ENCODE measurements around the gene BTN3A1.
"Not testable (repeated sequence)": the region's sequence is repeated elsewhere in the genome, so short reads cannot be mapped to it uniquely, and the experiment has no call there.

Gene BTN3A1

GRCh38 chr6:26414281-26414680, 12.2 kb downstream of the BTN3A1 start:
- no peak for DNase-seq (ENCODE audit: low read depth, low spot score)

DNA sequence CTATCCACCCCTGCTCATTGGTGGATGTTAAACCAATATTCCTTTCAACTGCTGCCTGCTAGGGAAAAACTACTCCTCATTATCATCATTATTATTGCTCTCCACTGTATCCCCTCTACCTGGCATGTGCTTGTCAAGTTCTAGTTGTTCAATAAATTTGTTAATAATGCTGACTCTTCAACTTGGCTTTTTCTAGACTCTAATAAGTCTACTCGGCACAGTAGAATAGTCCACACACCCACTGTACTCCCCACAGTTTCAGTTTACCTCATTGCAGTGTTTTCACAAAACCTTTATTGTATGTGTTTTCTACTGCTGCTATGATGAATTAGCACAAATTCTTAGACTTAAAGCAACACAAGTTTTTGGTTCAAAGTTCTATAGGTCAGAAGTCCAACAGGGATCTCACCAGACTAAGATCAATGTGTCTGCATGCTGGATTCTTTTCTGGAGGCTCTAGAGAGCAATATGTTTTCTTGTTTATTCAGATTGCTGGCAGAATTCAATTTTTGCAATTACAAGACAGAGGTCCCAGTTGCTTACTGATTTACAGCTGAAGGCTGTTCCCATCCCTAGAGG, 13.1 kb downstream of the BTN3A1 start:
- DNase-seq (ENCODE audit: low read depth, low spot score): no peak

DNA sequence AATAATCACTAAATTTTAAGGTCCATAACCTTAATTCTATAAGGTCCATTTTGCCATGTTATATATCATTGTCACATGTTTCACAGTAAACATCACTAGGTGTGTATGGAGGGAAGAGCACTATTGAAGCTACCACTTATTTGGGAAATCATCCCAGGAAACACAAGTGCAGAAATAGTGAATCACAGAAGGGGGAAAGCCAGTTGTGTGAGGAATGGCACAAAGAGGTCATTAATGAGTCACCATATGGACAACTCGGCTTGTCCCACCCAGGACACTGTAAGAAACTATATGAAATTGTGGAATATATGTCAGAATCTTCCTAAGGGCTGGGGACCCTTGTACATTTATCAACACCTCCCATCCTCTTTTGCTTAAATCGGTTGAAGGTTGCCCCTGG, 13.7 kb downstream of the BTN3A1 start:
- no peak for DNase-seq (ENCODE audit: low read depth, low spot score)

- no peak for DNase-seq (ENCODE audit: low read depth, low spot score)
Observed at GRCh38 chr6:26416288-26416687, 14.2 kb downstream of the BTN3A1 start.

- not testable (repeated sequence) for DNase-seq (ENCODE audit: low read depth, low spot score)
Observed at GRCh38 chr6:26418077-26418476, 16.0 kb downstream of the BTN3A1 start.

DNA sequence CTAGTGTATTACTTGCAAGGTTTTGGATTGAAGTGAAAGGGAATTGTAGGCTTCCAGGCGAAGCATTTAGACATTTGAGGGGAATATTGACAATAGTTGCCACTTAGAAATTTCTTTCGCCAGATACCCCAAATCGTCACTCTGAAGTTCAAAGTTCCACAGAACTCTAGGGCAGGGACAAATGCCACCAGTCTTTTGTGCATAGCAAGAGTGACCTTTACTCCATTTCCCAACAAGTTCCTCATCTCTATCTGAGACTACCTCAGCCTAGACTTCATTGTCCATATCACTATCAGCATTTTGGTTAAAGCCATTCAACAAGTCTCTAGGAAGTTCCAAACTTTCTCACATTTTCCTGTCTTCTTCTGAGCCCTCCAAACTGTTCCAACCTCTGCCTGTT, 16.7 kb downstream of the BTN3A1 start:
- DNase-seq (ENCODE audit: low read depth, low spot score): not testable (repeated sequence)

DNA sequence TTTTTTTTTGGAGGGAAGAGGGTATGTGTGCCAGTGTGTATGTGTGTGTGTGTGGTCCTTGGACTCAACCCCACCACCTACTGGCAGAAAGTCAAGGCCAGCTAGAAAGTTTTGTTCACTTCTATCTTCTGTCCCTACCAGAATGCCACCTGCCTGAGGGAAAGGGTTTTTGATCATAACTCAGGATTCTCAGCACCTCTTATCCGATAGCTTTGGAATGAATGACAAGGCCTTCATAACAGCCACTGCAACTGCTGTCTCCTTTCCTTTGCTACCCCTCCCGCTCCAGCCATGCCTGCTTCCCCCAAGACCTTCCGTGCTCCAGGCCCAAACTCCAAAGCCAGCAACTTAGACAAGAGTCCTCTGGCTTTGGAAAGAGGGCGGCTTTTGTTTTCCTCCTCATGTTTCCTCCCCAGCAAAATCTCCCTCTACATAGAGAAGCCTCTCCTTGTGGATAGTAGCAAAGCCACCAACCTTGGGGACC, 18.7 kb downstream of the BTN3A1 start:
- no peak for DNase-seq (ENCODE audit: low read depth, low spot score)

GRCh38 chr6:26421259-26422144, 19.4 kb downstream of the BTN3A1 start:
- peak; percentile 82 for DNase-seq (ENCODE audit: low read depth, low spot score)

DNA sequence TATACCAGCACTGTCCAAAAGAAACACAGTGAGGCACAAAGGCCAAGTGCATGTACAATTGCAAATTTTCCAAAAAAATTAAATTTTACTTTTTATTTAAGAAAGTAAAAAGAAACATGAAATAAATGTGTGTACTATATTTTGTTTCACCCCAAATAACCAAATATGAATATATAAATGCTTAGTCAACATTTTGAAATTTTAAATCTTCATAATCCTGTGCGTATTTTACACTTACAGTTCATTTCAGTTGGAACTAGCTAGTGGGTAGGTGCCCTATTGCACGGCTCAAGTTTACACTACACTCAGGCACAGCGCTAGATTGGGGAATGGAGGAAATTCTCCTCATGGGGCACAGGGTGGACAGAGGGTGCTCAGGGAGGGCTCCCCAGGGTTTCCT, 20.3 kb downstream of the BTN3A1 start:
- no peak for DNase-seq (ENCODE audit: low read depth, low spot score)

DNA sequence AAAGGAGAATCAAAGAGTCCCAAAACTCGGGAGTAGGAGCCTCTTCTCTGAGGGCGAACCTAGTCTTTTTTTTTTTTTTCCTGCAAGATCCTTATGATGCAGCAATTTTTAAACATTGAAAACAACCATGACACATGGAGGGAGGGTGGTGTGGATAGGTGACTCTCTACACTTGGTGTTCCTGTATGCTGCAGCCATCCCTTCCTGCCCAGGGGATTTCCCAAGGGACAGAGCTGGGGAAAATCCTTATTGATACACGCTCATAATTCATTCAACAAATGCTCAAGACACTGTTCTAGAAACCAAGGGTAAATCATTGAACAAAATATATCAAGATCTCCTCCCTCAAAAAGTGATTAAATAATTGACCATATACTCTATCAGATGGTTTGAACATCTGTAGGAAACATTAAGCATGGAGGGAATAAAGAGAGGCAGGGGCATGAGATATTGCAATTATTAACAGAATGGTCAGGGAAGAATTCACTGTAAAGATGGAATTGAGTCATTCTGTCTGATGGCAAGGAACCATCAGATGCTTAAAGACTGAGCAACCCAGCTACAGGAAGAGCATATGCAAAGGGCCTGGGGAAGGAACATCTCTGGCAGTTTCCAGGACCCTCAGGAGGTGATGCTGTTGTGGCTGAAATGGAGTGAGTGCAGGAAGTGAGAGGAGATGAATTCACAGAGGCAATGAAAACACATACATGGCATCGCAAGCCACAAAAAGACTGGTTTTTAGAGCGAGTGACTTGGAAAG, 24.8 kb downstream of the BTN3A1 start:
- no peak for DNase-seq (ENCODE audit: low read depth, low spot score)

DNA sequence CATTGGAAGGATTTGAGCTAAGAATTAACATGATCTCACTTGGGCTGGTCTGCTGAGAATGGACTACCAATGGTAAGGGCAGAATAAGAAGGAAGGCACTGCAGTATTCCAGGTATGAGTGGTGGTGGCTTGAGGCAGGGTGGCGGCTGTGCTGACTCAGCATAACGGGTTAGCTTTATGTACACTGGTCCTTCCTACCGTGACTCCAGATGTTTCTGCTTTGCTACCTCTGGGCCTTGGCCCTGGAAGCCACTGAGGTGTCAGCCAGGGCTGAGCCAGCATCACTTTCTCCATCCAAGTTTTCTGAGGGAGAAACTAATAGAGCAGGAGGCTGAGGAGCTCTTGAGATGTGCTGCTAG, 25.4 kb downstream of the BTN3A1 start:
- DNase-seq (ENCODE audit: low read depth, low spot score): no peak

DNA sequence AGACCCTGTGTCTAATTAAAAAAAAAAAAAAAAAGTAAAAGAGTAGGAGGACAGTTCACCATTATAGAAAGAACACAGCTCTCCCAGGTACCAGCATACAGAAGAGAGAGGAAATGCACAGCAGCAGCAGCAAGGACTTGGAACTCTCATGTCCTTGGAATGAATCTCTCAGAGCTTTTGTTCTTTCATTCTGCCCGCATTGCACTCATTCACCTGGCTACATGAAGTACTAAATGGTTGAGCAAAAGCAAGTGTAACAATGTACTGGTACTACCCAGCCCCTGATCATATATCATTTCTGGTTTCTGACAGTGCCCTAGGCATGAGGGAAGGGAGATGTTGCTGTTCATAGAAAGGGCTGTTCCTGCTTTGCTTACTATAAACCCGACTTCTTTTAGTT, 26.1 kb downstream of the BTN3A1 start:
- DNase-seq (ENCODE audit: low read depth, low spot score): no peak

- DNase-seq (ENCODE audit: low read depth, low spot score): no peak
Observed at GRCh38 chr6:26430787-26431186, 28.7 kb downstream of the BTN3A1 start.

GRCh38 chr6:26431258-26432172, 29.4 kb downstream of the BTN3A1 start:
- DNase-seq (ENCODE audit: low read depth, low spot score): no peak

DNA sequence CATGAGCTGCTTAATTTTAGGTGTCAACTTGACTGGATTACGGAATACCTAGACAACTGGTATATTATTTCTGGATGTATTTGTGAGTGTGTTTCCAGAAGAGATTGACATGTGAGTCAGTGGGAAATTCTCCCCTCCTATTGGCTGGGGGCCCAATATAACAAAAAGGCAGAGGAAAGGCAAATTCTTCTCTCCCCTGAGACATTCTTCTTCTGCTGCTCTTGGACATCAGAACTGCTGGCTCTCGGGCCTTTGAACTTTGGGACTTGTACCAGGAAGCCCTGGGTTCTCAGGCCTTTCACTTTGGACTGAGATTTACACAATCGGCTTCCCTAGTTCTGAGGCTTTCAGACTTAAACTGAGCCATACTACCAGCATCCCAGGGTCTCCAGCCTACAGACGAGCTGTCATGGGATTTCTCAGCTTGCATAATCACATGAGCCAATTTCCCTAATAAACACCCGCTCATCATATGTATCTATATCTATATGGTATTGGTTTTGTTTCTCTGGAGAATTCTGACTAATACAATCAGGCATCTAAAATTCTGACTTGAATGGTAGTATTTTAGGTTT, 30.6 kb downstream of the BTN3A1 start:
- no peak for DNase-seq (ENCODE audit: low read depth, low spot score)

DNA sequence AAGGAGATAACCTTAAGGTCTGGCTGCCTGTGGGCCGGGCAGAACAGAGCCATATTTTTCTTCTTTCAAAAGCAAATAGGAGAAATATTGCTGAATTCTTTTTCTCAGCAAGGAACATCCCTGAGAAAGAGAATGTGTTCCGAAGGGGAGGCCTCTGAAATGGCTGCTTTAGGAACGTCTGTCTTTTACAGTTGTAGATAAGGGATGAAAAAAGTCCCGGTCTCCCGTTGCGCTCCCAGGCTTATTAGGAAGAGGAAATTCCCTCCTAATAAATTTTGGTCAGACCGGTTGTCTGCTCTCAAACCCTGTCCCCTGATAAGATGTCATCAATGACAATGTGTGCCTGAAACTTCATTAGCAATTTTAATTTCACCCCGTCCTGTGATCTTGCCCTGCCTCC, 31.6 kb downstream of the BTN3A1 start:
- DNase-seq (ENCODE audit: low read depth, low spot score): not testable (repeated sequence)

DNA sequence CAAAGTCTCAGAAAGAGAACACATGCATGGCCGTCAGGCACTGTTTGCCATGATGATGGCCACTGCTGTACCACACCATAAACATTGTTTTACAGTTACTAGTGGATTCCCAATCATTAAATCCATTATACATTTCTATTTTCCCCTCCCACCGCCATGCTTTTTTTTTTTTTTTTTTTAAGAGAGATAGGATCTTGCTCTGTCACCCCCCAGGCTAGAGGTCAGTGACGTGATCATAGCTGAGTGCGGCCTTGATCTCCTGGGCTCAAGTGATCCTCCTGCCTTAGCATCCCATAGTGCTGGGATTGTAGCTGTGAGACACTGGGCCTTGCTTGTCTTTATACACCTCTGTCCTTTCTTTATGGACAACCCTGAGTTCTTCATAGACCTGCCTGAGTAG, 33.9 kb downstream of the BTN3A1 start:
- no peak for DNase-seq (ENCODE audit: low read depth, low spot score)

DNA sequence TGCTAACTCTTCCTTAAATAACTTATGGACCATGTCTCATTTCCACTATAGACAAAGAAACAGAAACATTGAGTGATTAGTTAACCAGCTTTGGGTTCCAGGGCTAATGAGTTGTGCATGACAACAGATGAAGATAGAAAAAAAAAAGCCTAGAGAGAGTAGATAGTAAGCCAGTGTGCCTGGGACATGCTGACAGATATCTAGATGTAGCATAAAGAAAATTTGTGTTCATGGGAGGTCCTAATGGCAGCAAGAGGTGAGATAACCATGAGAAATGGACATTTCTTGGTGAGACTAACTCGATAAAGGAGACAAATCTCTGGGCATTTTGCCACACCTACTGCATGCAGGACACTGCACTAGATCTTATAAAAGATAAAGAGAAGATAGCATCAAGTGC, 35.5 kb downstream of the BTN3A1 start:
- DNase-seq (ENCODE audit: low read depth, low spot score): no peak

- DNase-seq (ENCODE audit: low read depth, low spot score): no peak
Observed at GRCh38 chr6:26438000-26438399, 35.9 kb downstream of the BTN3A1 start.

GRCh38 chr6:26439151-26440125, 37.4 kb downstream of the BTN3A1 start:
- DNase-seq (ENCODE audit: low read depth, low spot score): no peak

All from iPS DF 19.7 (cell line).